Stimulated activated CD4-positive, alpha-beta T cell treated with anti-CD3 and anti-CD28 coated beads, Interleukin-12 subunit alpha, Interleukin-12 subunit beta, amount 100 ng/mL, for 4 hours (primary cell): ENCODE results near the gene PRAC2.
A peak's percentile ranks its signal among the peaks of the same experiment; 100 is the strongest.

Experiments
- DNase-seq: peaks from one replicate; pipeline ENCODE4 v3.0.0-alpha.2; 2020

Gene PRAC2

GRCh38 chr17:48720266-48721008 lies 2.5 kb upstream of the PRAC2 start:
- no peak for DNase-seq

DNA sequence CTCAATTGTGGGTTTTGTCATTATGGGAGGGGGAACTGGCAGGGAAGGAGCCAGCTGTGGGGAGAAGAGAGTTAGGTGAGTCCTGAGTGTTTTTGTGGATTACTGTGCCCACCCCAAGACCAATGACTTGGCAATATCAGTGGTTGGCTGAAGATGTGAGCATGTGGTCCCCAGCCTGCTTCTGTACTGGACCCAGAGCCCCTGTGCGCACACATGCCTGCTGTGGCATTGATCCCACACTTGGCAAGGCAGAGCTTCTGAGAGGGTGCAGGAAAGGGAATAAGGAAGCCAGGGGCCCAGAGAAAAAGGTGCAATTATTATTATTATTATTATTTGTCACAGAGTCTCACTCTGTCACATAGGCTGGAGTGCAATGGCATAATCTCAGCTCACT lies 2.0 kb upstream of the PRAC2 start:
- no peak for DNase-seq

- no peak for DNase-seq
Observed at GRCh38 chr17:48722201-48722907, 631 bp upstream of the PRAC2 start, which contains the start of gene PRAC1. Gene PRAC1, minus strand, starts transcription at chr17:48722518. Its CDS starts 126 bp downstream, at chr17:48722392.

DNA sequence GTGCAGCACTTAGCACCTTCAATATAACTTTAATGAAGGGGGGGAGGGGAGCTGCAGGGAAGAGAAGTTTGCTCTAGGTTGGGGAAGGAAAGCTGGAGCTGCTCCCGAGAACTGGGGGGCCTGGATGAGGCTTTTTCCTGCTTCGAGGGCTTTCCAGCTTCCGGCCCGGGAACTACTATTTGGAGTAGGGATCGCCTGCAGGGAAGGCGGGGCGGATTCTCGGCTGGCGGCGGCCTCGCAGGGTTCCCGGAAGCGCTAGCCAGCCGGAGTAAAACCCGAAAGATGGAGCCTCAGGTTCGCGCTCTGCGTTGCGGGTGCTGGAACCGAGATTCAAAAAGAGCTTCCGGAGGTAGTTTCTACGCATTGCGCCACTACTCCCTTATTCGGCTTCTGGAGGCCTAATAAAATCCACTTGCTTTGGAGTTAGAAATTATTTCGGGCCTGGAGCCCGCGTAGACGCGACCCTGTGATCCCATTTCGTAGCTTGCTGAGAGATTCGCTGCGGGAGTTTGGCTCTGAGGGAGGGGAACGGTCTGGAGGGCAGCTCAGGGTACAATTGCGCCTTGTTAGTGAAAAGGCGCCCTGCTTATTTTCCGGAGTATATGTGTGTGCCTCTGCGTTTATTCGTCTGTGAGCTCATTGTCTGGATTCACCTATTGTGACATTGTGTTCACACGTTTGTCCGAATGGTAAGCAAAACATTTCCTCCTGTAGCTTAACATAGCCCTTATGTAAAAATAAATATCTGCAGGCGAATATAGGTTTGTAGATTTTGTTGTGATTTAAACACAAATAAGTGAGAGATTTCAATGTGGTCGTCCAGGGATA lies 652 bp downstream of the PRAC2 start:
- no peak for DNase-seq

DNA sequence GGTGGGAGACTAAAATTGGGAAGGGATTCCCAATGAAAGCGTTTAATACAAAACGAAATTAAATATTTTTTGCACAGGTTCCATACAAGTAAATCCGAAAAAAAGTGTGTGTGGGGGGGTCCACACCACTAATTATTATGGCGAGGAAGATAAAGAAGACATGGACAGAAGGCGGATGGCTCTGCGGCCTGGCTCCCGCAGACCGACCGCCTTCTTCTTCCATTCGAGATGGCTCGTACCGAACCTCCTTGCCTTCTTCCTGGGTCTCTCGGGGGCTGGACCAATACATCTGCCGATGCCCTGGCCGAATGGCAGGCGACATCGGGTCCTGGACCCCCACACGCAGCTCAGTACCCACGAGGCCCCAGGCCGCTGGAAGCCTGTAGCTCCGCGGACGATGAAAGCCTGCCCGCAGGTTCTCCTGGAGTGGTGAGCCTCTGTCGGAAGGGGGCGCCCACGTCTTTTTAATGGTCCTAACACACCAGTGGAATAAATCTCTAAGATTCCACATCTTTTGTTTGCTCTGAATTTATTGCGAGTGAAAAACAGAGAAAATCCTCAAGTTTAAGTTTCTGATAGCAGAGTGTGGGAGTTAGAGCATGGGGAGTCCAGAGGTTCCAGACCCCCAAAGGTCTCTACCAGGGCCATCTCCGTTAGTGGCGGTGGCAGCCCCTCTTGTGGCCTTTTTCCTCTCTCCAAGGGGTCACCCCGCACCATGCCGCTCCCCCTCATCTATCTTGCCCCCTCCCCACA lies 1.4 kb downstream of the PRAC2 start:
- peak; percentile 77 for DNase-seq

DNA sequence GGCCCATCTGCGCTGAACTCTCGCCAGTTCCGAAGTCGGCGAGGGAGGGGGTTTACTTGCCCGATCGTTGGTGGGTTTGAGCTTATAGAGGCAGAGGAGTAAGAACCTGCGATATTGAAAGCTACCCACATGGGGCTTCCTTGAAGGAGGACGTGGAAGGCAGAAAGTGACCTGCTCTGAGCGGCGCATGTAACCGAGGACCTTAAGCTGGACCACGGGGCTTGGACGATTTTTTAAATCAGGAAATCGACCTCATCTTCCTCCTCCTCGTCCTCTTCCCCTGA lies 2.0 kb downstream of the PRAC2 start:
- no peak for DNase-seq

- DNase-seq = no peak
Observed at GRCh38 chr17:48725288-48726064, 2.5 kb downstream of the PRAC2 start.

DNA sequence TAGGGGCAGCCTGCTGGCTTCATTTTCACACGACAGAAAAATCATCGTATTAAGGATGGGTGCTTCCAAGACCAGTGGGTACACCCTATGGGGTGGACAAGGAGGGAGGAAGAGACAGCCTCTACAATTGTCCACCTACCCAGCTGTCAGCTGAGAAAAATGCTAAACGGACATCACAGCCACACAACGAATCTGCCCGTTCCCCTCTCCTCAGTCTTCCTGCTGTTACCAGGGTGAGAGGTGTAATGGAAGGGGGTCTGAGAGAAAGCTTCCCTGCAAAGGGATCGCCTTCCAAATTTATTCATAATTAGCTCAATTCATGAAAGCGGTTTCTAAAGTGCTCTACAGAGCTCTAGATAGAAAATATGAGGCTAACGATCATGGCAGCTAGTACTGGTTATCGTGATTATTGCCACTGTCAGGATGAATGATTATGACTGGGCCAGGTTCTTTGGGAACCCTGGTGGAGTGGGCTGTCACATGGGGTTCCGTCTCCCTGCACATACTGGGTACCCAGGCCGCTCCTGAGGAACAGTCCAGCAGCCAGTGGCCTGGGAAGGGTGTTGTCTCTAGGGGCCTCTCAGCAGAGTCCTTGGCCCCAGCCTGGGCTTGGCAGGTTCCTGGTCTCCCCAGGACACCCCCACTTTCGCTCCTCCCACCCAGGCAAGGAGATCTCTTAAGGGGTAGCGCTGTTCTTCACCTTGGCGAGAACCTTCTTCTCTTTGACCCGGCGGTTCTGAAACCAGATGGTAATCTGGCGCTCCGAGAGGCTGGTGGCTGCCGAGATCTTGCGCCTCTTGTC lies 3.3 kb downstream of the PRAC2 start:
- DNase-seq = no peak

DNA sequence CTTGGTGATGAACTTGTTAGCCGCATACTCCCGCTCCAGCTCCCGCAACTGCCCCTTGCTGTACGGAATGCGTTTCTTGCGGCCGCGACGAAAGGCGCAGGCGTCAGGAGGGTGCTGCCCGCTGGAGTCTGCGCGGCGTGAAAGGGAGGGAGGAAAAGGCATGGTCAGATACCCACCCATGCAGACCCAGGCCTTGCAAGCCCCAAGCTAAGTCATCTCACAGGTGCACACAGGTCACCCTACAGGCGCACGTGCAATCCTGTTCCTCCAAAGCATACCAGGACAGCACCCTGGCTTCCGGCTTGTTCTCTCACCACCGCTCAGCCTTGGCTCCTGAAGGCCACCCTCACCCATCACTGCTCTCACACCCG lies 3.9 kb downstream of the PRAC2 start:
- no peak for DNase-seq

DNA sequence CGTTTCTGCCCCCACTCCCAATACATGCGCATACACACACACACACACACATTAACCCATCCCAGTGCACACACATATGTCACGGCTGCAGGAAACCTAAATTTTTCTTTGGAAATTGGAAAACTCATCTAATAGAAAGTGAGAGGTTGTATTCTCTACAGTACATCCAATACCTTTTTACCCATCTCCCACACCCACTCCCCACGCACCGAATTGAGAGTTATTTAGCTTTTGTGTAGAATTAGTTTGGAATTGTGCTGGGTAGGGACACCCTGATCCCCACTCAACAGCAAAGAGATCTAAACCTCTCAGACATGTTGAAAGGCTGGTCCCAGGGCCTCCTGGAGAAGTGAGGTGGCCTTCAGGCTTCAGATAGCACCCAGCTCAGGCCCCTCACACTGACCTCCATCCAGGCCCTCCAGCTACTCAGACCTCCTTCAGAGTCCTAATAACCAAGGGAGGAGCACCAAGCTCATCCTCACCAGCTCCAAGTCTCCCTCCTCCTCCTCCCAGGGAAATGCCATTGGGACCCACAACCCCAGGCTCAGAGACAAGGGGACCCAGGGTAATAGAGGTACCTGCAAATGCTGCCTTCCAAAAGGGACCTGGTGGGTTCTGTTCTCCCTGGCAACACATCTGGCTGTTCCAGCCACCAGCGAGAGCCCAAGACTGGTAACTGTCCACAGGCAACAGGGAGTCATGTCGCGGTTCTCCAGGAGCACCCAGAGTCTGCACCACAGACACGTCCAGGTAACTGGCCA lies 4.6 kb downstream of the PRAC2 start:
- DNase-seq = no peak

DNA sequence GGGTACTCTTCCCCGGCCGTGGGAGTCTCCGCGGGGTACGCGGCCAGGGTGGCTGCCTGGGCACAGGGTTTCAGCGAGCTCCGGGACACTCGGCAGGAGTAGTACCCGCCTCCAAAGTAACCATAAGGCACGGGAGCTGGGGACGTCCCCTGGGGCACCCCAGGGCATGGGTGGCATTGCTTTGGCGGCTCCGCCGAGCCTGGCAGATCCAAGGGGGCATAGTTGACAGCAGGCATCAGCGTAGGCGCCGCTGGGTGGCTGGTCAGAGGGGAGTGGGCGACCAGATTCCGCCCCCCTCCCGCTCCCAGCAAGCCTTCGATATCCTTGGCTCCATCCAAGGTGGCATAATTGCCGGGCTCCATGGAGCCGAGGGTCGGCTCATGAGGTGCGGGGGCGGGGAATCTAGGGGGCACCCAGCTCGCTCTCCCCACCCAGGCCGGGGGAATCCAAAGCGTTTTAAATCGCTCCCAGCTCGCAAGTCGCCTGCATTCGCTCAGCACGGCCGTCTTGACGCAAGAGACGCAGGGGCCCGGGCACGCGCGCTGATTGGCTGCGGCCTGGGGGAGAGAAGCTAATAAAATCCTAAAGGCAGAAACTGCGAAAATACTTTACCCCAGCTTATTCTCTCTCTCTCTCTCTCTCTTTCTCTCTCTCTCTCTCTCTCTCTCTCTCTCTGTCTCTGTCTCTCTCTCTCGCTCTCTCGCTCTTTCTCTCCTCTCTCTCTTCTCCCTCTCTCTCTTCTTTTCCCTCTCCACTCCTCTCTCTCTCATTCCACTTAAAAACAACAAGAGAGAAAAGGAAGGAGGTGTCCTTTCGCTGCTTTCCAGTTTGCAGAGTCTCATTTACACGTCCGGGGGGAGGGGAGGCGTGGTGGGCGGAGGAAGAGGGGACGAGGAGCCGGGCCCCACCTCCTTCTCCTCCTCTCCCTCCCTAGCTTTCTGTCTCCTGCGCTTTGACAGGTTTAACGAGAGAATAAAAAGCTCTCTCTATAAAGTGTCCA lies 5.5 kb downstream of the PRAC2 start, which contains the start of gene HOXB13:
Gene HOXB13 (minus strand): TSS at position 519 of the 1,000 bp plus-strand sequence. CDS start 157 bp downstream, at position 362.
- DNase-seq = peak; percentile 41

DNA sequence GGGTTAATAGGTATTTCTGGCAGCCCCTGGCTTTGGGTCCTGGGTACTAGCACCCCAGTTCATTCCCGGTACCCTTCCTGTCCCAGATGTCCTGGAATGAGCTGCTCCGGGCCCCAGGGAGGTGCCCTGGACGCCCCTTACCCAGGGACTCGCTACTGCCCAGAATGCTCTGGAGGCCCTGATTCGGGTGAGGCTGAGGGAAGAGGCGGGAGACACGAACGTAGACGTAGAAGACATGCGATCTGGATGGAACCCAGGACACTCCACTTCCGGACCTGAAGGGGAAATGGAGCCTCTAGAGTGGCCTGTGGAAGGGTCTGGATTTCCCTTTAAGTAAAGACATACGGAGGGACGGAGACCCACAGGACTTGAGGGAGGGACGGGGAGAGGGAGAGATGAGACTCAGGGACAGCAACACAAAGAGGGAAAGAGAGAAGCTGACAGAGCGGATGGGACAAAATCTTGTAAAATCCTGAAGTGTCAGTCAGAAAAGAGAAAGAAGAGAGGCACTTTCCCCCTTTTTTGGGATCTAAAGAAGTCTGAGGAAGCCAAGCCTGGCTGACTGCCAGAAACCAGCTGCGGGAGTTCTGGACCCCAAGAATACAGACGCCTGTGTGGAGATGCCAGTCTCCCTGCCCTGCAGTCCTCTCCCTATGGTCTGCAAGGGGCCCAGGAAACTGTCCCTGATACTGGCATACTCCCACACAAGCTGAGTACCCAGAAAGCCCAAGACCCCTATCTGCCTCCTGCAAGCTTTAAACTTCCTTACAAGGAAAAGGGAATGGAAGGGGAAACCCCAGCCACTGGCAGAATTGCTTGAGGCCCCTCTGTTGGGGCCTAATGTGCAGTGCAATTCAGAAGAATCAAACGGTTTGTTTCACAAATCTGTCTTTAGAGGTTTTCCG lies 6.6 kb downstream of the PRAC2 start:
- no peak for DNase-seq

GRCh38 chr17:48730240-48730550 lies 7.2 kb downstream of the PRAC2 start:
- no peak for DNase-seq

- DNase-seq = no peak
Observed at GRCh38 chr17:48731355-48731754, 8.4 kb downstream of the PRAC2 start.

DNA sequence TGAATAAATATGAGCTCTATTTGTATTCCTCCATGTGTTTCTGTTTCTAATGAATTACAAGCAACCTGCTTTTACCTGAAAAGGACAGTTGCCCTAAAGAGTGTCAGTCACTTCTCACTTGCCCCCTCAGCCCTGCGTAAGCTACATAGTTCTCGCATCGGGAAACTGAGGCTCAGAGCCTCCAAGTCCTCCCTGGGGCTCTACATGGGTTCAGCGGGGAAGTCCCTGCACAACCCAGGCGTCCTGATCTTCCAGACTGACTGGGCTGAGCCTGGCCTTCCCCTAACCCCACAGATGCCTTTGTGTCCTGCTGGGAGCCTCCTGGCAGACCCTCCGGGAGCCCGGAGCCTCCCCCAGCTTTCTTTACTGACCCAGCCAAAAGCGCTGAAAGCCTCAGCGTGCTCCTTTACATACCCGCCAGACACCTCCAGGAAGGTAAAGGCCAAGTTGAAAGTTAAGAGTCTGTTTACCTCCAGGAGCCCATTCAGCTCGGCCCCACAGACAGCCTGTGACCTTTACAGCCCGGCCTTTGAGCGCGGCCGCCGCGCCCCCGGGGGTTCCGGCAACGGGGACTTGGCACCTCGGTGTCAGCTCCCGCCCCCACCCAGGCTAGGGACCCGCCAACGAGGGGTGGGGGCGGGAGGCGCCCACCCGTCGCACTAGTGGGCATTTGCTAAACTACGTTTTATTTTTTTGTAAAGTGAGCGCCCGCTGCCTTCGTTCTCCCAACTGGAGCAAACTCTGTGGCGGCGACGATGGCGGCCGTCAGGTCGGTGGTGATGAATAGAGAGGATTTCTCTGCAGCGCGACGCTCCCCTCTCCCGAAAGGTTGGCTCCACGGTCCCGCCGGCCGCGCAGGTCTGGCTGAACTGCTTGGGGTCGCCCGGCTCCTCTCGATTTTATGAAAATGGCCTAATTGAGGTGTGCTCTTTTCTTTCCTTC lies 10.0 kb downstream of the PRAC2 start:
- no peak for DNase-seq

GRCh38 chr17:48733632-48734328 lies 10.8 kb downstream of the PRAC2 start:
- no peak for DNase-seq
